Measurements from ENCODE around the gene C16orf87.
"Not testable (repeated sequence)": the region's sequence is repeated elsewhere in the genome, so short reads cannot be mapped to it uniquely, and the experiment has no call there.

C16orf87 gene, protein sequence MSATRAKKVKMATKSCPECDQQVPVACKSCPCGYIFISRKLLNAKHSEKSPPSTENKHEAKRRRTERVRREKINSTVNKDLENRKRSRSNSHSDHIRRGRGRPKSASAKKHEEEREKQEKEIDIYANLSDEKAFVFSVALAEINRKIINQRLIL

DNA sequence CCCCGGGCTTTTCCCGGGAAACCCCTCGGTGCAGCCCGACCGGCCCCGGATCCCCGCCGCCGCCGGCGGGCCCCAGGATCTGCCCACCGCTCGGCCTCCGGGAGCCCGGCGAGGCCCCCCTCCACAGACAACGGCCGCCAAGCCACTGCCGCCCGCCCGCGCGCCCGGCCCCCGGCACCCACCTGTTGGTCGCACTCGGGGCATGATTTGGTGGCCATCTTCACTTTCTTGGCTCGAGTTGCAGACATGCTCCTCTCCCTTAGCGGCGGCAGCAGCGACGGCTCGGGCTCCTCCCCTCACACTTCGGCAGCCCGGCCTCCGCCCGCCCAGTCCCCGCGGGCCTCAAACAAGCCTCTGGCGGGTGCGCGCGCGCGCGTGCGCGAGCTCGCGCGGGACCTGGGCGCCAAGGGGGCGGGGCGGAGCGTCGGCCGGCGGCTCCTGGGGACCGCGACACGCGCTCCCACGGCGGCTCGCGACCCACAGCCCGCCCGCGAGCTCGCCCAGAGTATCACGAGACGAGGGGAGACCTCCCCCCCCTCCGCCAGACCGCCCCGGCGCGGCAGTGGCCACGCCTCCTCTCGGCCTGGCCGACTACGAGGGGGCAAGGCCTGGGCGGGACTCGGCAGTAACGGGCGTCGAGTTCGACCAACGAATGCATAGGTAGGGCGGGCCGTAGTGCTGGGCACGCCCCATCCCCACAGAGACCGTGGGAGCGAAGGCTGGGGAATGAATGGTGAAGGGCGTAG lies at the start of gene C16orf87:
Gene C16orf87 (minus strand): TSS at position 279 of the 746 bp plus-strand sequence. CDS start 31 bp downstream, at position 248.
- Mint-ChIP-seq H3K4me3 (peak within 1 kb of the TSS; percentile 98), H3K4me1 (ENCODE audit: low read depth) (peaks cover 43% of the 10 kb centered on the region), H3K9me3 (no peaks in the 10 kb centered on the region), H3K36me3 (ENCODE audit: low read depth) (peaks cover 13% of the 10 kb centered on the region), H3K27me3 (no peaks in the 10 kb centered on the region), H3K27ac (peak within 1 kb of the TSS; percentile 100)

- no peaks in the 10 kb centered on the region for H3K9me3 Mint-ChIP-seq
- H3K4me1 Mint-ChIP-seq (ENCODE audit: low read depth) = no peaks in the 10 kb centered on the region
- H3K27ac Mint-ChIP-seq = no peak overlapping the region
- no peak overlapping the region for H3K4me3 Mint-ChIP-seq
- peaks cover 1% of the 10 kb centered on the region for H3K27me3 Mint-ChIP-seq
- no peaks in the 10 kb centered on the region for H3K36me3 Mint-ChIP-seq (ENCODE audit: low read depth)
These were observed 44.3 kb upstream of the C16orf87 start for GRCh38 chr16:46875243-46875642.

DNA sequence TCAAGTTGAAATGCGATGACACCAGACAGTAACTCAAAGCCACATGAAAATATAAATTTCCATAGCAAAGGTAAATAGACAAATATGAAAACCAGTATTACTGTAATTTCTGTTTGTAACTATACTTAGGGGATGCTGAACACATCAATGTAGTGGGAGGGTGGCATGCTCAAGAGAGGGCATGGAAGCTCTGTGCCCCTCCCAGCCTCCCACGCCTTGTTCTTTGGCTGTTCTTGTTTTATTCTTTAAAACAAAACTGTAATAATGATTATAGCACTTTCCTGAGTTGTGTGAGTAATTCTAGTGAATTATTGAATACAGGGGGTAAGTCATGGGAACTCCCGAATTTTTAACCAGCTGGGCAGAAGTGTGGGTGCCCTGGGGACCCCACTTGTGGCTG lies 42.2 kb upstream of the C16orf87 start:
- Mint-ChIP-seq H3K27ac (no peak overlapping the region), H3K9me3 (no peaks in the 10 kb centered on the region), H3K36me3 (ENCODE audit: low read depth) (no peaks in the 10 kb centered on the region), H3K27me3 (no peaks in the 10 kb centered on the region), H3K4me1 (ENCODE audit: low read depth) (no peaks in the 10 kb centered on the region), H3K4me3 (no peak overlapping the region)

DNA sequence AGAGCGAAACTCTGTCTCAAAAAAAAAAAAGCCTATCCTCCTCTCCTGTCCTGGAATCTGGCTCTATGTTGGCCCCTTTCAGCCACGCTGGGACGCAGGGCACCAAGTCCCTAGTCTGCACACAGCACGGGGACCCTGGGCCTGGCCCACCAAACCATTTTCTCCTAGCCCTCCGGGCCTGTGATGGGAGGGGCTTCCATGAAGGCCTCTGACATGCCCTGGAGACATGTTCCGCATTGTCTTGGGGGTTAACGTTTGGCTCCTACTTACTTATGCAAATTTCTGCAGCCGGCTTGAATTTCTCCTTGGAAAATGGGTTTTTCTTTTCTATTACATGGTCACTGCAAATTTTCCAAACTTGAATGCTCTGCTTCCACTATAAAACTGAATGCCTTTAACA lies 40.6 kb upstream of the C16orf87 start:
- H3K9me3 Mint-ChIP-seq = no peaks in the 10 kb centered on the region
- H3K4me3 Mint-ChIP-seq = no peak overlapping the region
- no peaks in the 10 kb centered on the region for H3K4me1 Mint-ChIP-seq (ENCODE audit: low read depth)
- H3K36me3 Mint-ChIP-seq (ENCODE audit: low read depth) = no peaks in the 10 kb centered on the region
- H3K27ac Mint-ChIP-seq = no peak overlapping the region
- peaks cover 4% of the 10 kb centered on the region for H3K27me3 Mint-ChIP-seq

DNA sequence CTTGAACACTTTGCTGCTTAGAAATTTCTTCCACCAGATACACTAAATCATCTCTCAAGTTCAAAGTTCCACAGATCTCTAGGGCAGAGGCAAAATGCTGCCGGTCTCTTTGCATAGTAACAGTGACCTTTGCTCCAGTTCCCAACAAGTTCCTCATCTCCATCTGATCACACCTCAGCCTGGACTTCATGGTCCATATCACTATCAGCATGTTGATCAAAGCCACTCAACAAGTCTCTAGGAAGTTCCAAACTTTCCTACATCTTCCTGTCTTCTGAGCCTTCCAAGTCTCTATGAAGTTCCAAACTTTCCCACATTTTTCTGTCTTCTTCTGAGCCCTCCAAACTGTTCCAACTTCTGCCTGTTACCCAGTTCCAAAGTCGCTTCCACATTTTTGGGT lies 37.9 kb upstream of the C16orf87 start:
- H3K9me3 Mint-ChIP-seq; H3K4me3 Mint-ChIP-seq; H3K27me3 Mint-ChIP-seq; H3K27ac Mint-ChIP-seq; H3K36me3 Mint-ChIP-seq (ENCODE audit: low read depth); H3K4me1 Mint-ChIP-seq (ENCODE audit: low read depth): not testable (repeated sequence)

DNA sequence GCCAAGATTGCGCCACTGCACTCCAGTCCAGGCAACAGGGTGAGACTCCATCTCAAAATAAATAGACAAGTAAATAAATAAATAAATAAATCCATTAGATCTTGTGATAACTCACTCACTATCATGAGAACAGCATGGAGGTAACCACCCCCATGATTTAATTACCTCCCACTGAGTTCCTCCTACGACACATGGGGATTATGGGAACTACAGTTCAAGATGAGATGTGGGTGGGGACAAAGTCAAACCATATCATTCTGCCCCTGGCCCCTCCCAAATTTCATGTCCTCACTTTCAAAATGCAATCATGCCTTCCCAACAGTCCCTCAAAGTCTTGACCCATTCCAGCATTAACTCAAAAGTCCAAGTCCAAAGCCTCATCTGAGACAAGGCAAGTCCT lies 36.5 kb upstream of the C16orf87 start:
- H3K27me3 Mint-ChIP-seq; H3K27ac Mint-ChIP-seq; H3K9me3 Mint-ChIP-seq; H3K36me3 Mint-ChIP-seq (ENCODE audit: low read depth); H3K4me3 Mint-ChIP-seq: not testable (repeated sequence)
- H3K4me1 Mint-ChIP-seq (ENCODE audit: low read depth) = peaks cover 17% of the 10 kb centered on the region

DNA sequence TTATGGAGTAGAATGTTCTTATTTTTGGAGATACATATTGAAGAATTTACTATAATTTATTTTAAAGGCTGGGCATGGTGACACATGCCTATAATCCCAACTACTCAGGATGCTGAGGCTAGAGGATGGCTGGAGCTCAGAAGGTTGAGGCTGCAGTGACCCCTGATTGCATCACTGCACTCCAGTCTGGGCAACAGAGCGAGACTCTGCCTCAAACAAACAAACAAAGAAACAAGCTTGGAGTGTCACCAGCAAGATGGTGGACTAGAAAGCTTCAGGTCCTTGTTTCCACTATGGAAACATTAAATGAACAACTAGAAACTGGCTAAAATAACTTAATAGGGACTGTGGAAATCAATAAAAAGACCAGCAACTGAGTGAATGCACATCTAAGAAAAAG lies 35.3 kb upstream of the C16orf87 start:
- H3K4me3 Mint-ChIP-seq = no peak overlapping the region
- peaks cover 18% of the 10 kb centered on the region for H3K4me1 Mint-ChIP-seq (ENCODE audit: low read depth)
- H3K36me3 Mint-ChIP-seq (ENCODE audit: low read depth) = no peaks in the 10 kb centered on the region
- peaks cover 4% of the 10 kb centered on the region for H3K9me3 Mint-ChIP-seq
- H3K27ac Mint-ChIP-seq = no peak overlapping the region
- H3K27me3 Mint-ChIP-seq = peaks cover 4% of the 10 kb centered on the region

DNA sequence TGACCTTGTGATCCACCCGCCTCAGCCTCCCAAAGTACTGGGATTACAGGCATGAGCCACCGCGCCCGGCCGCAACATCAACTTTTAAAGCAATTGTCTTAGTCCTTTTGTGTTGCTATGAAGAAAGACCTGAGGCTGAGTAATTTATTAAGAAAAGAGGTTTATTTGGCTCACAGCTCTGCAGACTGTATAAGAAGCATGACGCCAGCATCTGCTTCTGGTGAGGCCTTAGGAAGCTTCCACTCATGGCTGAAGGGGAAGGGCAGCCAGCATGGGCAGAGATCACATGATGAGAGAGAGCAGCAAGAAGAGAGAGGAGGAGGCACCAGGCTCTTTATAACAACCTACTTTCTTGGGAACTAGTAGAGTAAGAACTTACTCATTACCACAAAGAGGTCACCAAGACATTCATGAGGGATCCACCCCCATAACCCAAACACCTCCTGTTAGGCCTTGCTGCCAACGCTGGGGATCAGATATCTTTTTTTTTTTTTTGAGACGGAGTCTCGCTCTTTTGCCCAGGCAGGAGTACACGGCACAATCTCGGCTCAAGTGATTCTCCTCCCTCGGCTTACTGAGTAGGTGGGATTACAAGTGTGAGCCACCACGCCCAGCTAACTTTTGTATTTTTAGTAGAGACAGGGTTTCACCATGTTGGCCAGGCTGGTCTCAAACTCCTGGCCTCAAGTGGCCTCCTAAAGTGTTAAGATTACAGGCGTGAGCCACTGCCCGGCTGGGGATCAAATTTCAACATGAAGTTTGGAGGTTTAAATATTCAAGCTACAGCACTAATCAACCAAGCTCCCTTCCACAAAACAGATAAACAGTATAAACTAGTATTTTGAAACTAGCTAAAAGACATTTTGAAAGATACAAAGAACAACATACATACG lies 31.8 kb upstream of the C16orf87 start:
- Mint-ChIP-seq H3K27me3 (peaks cover 4% of the 10 kb centered on the region), H3K4me1 (ENCODE audit: low read depth) (peaks cover 29% of the 10 kb centered on the region), H3K36me3 (ENCODE audit: low read depth) (no peaks in the 10 kb centered on the region), H3K9me3 (peaks cover 4% of the 10 kb centered on the region), H3K4me3 (no peak overlapping the region), H3K27ac (no peak overlapping the region)

GRCh38 chr16:46859719-46860152 lies 28.8 kb upstream of the C16orf87 start:
- Mint-ChIP-seq H3K9me3 (peaks cover 4% of the 10 kb centered on the region), H3K27me3 (no peaks in the 10 kb centered on the region), H3K36me3 (ENCODE audit: low read depth) (no peaks in the 10 kb centered on the region), H3K4me3 (no peak overlapping the region), H3K27ac (no peak overlapping the region), H3K4me1 (ENCODE audit: low read depth) (peaks cover 29% of the 10 kb centered on the region)

GRCh38 chr16:46858151-46858550 lies 27.2 kb upstream of the C16orf87 start:
- no peak overlapping the region for H3K27ac Mint-ChIP-seq
- peaks cover 18% of the 10 kb centered on the region for H3K4me1 Mint-ChIP-seq (ENCODE audit: low read depth)
- H3K36me3 Mint-ChIP-seq (ENCODE audit: low read depth) = no peaks in the 10 kb centered on the region
- peaks cover 4% of the 10 kb centered on the region for H3K9me3 Mint-ChIP-seq
- H3K27me3 Mint-ChIP-seq = no peaks in the 10 kb centered on the region
- H3K4me3 Mint-ChIP-seq = no peak overlapping the region

GRCh38 chr16:46857368-46857945 lies 26.5 kb upstream of the C16orf87 start:
- Mint-ChIP-seq H3K36me3 (ENCODE audit: low read depth) (no peaks in the 10 kb centered on the region), H3K9me3 (peaks cover 4% of the 10 kb centered on the region), H3K4me3 (no peak overlapping the region), H3K27me3 (no peaks in the 10 kb centered on the region), H3K27ac (no peak overlapping the region), H3K4me1 (ENCODE audit: low read depth) (peaks cover 11% of the 10 kb centered on the region)

GRCh38 chr16:46855389-46855788 lies 24.4 kb upstream of the C16orf87 start:
- Mint-ChIP-seq H3K27ac (no peak overlapping the region), H3K4me1 (ENCODE audit: low read depth) (peaks cover 7% of the 10 kb centered on the region), H3K36me3 (ENCODE audit: low read depth) (no peaks in the 10 kb centered on the region), H3K4me3 (no peak overlapping the region), H3K27me3 (no peaks in the 10 kb centered on the region), H3K9me3 (no peaks in the 10 kb centered on the region)

- peaks cover 2% of the 10 kb centered on the region for H3K4me1 Mint-ChIP-seq (ENCODE audit: low read depth)
- H3K27me3 Mint-ChIP-seq = no peaks in the 10 kb centered on the region
- no peak overlapping the region for H3K27ac Mint-ChIP-seq
- H3K9me3 Mint-ChIP-seq = no peaks in the 10 kb centered on the region
- H3K4me3 Mint-ChIP-seq = no peak overlapping the region
- no peaks in the 10 kb centered on the region for H3K36me3 Mint-ChIP-seq (ENCODE audit: low read depth)
These were observed 23.9 kb upstream of the C16orf87 start for GRCh38 chr16:46854846-46855245.

DNA sequence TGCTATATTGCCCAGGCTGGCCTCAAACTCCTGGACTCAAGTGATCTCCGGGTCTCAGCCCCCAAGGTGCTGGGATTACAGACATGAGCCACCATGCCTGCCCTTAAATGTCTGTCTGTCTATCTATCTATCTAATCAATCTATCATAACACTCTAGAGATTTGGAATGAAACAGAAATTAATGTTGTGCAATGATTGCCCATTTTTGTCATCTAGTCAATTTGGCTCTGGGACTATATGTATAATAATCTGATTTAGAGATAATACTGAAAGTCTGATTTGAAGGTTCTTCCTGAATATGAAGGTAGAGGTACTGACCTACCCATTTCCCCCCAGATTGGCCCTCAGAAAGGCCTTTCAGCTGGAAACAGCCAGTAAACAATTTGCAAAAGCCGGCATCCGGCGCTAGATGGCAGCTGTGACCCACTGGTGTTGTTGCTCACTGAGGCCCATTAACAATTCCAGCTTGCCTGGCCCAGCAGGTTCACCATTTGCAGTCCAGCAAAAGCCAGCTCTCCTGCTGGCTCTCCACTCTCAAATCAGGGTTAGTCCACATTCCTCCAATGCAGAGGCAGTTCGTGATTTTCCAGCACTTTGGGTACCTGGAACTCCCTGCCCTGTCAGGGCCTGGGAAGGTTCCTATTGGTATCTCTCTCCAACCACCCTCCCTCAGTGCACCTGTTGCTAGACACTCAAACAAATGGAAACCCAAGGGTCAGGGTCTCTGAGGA lies 22.9 kb upstream of the C16orf87 start:
- Mint-ChIP-seq H3K4me3 (no peak overlapping the region), H3K9me3 (no peaks in the 10 kb centered on the region), H3K4me1 (ENCODE audit: low read depth) (no peaks in the 10 kb centered on the region), H3K27ac (no peak overlapping the region), H3K36me3 (ENCODE audit: low read depth) (no peaks in the 10 kb centered on the region), H3K27me3 (no peaks in the 10 kb centered on the region)

Data from stimulated activated naive CD8-positive, alpha-beta T cell treated with anti-CD3 and anti-CD28 coated beads, Interleukin-15, Interleukin-2, amounts not matched to agents 100 ng/mL and 50 ng/mL, for 24 hours (primary cell).